Fibroblast of lung (primary cell): ENCODE data around the gene FAM222B. TPM values are rescaled to one million over a fixed set of nuclear protein-coding genes. Genes with fewer than 3 reads are reported as not detected.

Experiments
- DNase-seq, 2 donors: peaks; one replicate each; pipeline versions ENCODE4 v3.0.0 to v3.0.0-alpha.2; 2010; ENCODE audit warnings: low read depth in 2 of 2
- H2AFZ ChIP-seq: 2 replicates; pipeline ENCODE4 v1.5.1; 2012; ENCODE audit warnings: low read length, control low read depth, inconsistent platforms
- H3K27ac ChIP-seq: 2 replicates; pipeline ENCODE4 v1.5.1; 2011; ENCODE audit warnings: low read length, control low read depth; ENCODE audit not compliant: insufficient read depth
- H3K27me3 ChIP-seq: 2 replicates; pipeline ENCODE4 v1.5.1; 2011; ENCODE audit warnings: mild to moderate bottlenecking, low read length; ENCODE audit not compliant: control insufficient read depth, insufficient read depth
- H3K36me3 ChIP-seq: 2 replicates; pipeline ENCODE4 v1.5.1; 2011; ENCODE audit warnings: low read length; ENCODE audit not compliant: control insufficient read depth, insufficient read depth
- H3K4me1 ChIP-seq: 2 replicates; pipeline ENCODE4 v1.5.1; 2011; ENCODE audit warnings: low read length; ENCODE audit not compliant: control insufficient read depth, insufficient read depth; ENCODE audit errors: extremely low read depth
- H3K4me2 ChIP-seq: 2 replicates; pipeline ENCODE4 v1.5.1; 2011; ENCODE audit warnings: low read length, control low read depth; ENCODE audit not compliant: insufficient read depth; ENCODE audit errors: extremely low read depth
- H3K4me3 ChIP-seq, 4 experiments: fragments of 200-600 bp in 1 of 4; sonication (generic) in 1 of 4; replicated peaks in 1 of 4; 2 replicates each; pipeline ENCODE4 v1.5.1; 2011 to 2016; ENCODE audit warnings: low read length in 4 of 4, low read depth in 3 of 4, mild to moderate bottlenecking in 3 of 4, control low read depth in 2 of 4, inconsistent platforms in 1 of 4, mixed read lengths in 1 of 4; ENCODE audit not compliant: insufficient read depth in 1 of 4; ENCODE audit errors: control extremely low read depth in 1 of 4
- H3K79me2 ChIP-seq: 2 replicates; pipeline ENCODE4 v1.5.1; 2012; ENCODE audit warnings: mild to moderate bottlenecking, low read length, inconsistent platforms; ENCODE audit not compliant: control insufficient read depth, insufficient read depth
- H3K9ac ChIP-seq: 2 replicates; pipeline ENCODE4 v1.5.1; 2011; ENCODE audit warnings: mild to moderate bottlenecking, low read length, control low read depth; ENCODE audit not compliant: insufficient read depth
- H3K9me3 ChIP-seq: 2 replicates; pipeline ENCODE4 v1.5.1; 2012; ENCODE audit warnings: low read depth, low read length; ENCODE audit not compliant: control insufficient read depth, insufficient read depth
- H4K20me1 ChIP-seq: 2 replicates; pipeline ENCODE4 v1.5.1; 2011; ENCODE audit warnings: low read length; ENCODE audit not compliant: control insufficient read depth, insufficient read depth; ENCODE audit errors: extremely low read depth
- CTCF ChIP-seq, 2 donors: IDR thresholded peaks in 1 of 2; conservative IDR thresholded peaks in 1 of 2; 1 replicate in 1 of 2; 2 replicates in 1 of 2; pipeline ENCODE4 v1.5.1; 2011 to 2012; ENCODE audit warnings: low read length in 2 of 2, control low read depth in 1 of 2, inconsistent platforms in 1 of 2, low read depth in 1 of 2, mild to moderate bottlenecking in 1 of 2
- EZH2 ChIP-seq: IDR thresholded peaks from 2 replicates; pipeline ENCODE4 v1.5.1; 2012; ENCODE audit warnings: low read length, control low read depth, mild to moderate bottlenecking; ENCODE audit errors: missing control alignments
- polyA plus RNA-seq, 2 donors: library from polyadenylated mRNA; depleted of rRNA in 1 of 2; stranded (reverse) in 1 of 2; unstranded in 1 of 2; fragments of >200 nt; gene quantifications; 2 replicates each; pipeline ENCODE4 v1.2.1, GENCODE V29; 2011 to 2012; ENCODE audit warnings: missing spikeins in 1 of 2
- total RNA-seq: library from RNA; depleted of rRNA; stranded (reverse); fragments of >200 nt; gene quantifications from 2 replicates; pipeline ENCODE4 v1.2.1, GENCODE V29; 2014

FAM222B gene
- total and polyA plus RNA-seq, 2 donors (not counting 1 experiment from before 2014, with no cell fraction given) = 2.8 to 9.0 TPM

GRCh38 chr17:28777178-28777577, 65.4 kb downstream of the FAM222B start:
- H3K4me2 ChIP-seq = no peak overlapping the region
- no peaks in the 10 kb centered on the region for H3K27me3 ChIP-seq
- no peaks in the 10 kb centered on the region for H4K20me1 ChIP-seq
- peaks cover 7% of the 10 kb centered on the region for H3K79me2 ChIP-seq
- H3K9ac ChIP-seq = no peak overlapping the region
- TF ChIP-seq CTCF (conservative IDR thresholded peaks at IDR 0.05 in 1 of 2, IDR thresholded peaks at IDR 0.05 in 1 of 2; ENCODE audit: low read depth in 1 of 2, low read length in 2 of 2) = no peak
- no peak for TF ChIP-seq EZH2
- H3K36me3 ChIP-seq = no peaks in the 10 kb centered on the region
- no peak overlapping the region for H3K4me3 ChIP-seq
- no peak overlapping the region for H2AFZ ChIP-seq
- no peaks in the 10 kb centered on the region for H3K4me1 ChIP-seq
- H3K27ac ChIP-seq = no peak overlapping the region
- no peak for DNase-seq
- H3K9me3 ChIP-seq = no peaks in the 10 kb centered on the region

- no peaks in the 10 kb centered on the region for H4K20me1 ChIP-seq
- no peaks in the 10 kb centered on the region for H3K9me3 ChIP-seq
- no peaks in the 10 kb centered on the region for H3K4me1 ChIP-seq
- H3K4me2 ChIP-seq = no peak overlapping the region
- H3K27me3 ChIP-seq = no peaks in the 10 kb centered on the region
- no peak overlapping the region for H2AFZ ChIP-seq
- no peak overlapping the region for H3K4me3 ChIP-seq
- TF ChIP-seq CTCF (conservative IDR thresholded peaks at IDR 0.05 in 1 of 2, IDR thresholded peaks at IDR 0.05 in 1 of 2; ENCODE audit: low read depth in 1 of 2, low read length in 2 of 2) (no peak), EZH2 (no peak)
- no peak for DNase-seq
- no peak overlapping the region for H3K27ac ChIP-seq
- H3K9ac ChIP-seq = no peak overlapping the region
- no peaks in the 10 kb centered on the region for H3K36me3 ChIP-seq
- H3K79me2 ChIP-seq = peaks cover 7% of the 10 kb centered on the region
Measured at GRCh38 chr17:28774206-28774605, 68.4 kb downstream of the FAM222B start.

- Histone ChIP-seq H3K9me3 (no peaks in the 10 kb centered on the region), H3K4me3 (no peak overlapping the region), H3K27ac (no peak overlapping the region), H3K79me2 (peaks cover 3% of the 10 kb centered on the region), H3K27me3 (no peaks in the 10 kb centered on the region), H3K4me1 (no peaks in the 10 kb centered on the region), H3K36me3 (no peaks in the 10 kb centered on the region), H2AFZ (no peak overlapping the region), H4K20me1 (no peaks in the 10 kb centered on the region), H3K9ac (no peak overlapping the region), H3K4me2 (no peak overlapping the region)
- TF ChIP-seq EZH2 (no peak), CTCF (conservative IDR thresholded peaks at IDR 0.05 in 1 of 2, IDR thresholded peaks at IDR 0.05 in 1 of 2; ENCODE audit: low read depth in 1 of 2, low read length in 2 of 2) (no peak)
- no peak for DNase-seq
Measured at GRCh38 chr17:28773736-28774135, 68.9 kb downstream of the FAM222B start.
